IMR-90 (cell line): ENCODE data around the gene KRT83. TPM values are rescaled to one million over a fixed set of nuclear protein-coding genes. Genes with fewer than 3 reads are reported as not detected.

ENCODE experiments used
- ATAC-seq: fragments of 200-7000 bp; cut with Tn5 transposase; 2 replicates; pipeline ENCODE4 v1.9.1; 2020; ENCODE audit warnings: low read depth, mild to moderate bottlenecking, moderate library complexity
- BruUV-seq: library from RNA; stranded (reverse); fragments of 400-500 nt; replicated peaks from 2 replicates; lab custom pipeline; 2021; lab: Mats Ljungman, UMichigan
- CTCF ChIA-PET: fragments of 300-600 bp; formaldehyde crosslinking; extraction: SDS; loops from one replicate; lab custom pipeline; 2021; ENCODE audit warnings: antibody characterized with exemption; lab: Yijun Ruan, JAX
- POLR2A ChIA-PET: fragments of 300-600 bp; sonication (Branson Sonifier 250); formaldehyde crosslinking; loops from one replicate; lab custom pipeline; 2022; ENCODE audit warnings: antibody characterized with exemption; ENCODE audit not compliant: unreplicated experiment; lab: Charles Lee
- DNase-seq: peaks from one replicate; pipeline ENCODE4 v3.0.0; 2013
- H2AFZ ChIP-seq: replicated peaks from 2 replicates; pipeline ENCODE3; 2013; ENCODE audit warnings: low read length, mild to moderate bottlenecking; ENCODE audit not compliant: poor library complexity
- H2AK5ac ChIP-seq: 2 replicates; pipeline ENCODE4 v1.6.1; 2013; ENCODE audit warnings: low read depth, low read length, inconsistent platforms
- H2AK9ac ChIP-seq: replicated peaks from 2 replicates; pipeline ENCODE3; 2013; ENCODE audit warnings: mild to moderate bottlenecking, low read depth, low read length, moderate library complexity; ENCODE audit not compliant: poor library complexity
- H2BK120ac ChIP-seq: 2 replicates; pipeline ENCODE4 v1.6.1; 2013; ENCODE audit warnings: low read depth, low read length, inconsistent platforms
- H2BK15ac ChIP-seq: 3 replicates; pipeline ENCODE4 v1.6.1; 2013; ENCODE audit warnings: low read depth, low read length, inconsistent platforms
- H2BK20ac ChIP-seq: 2 replicates; pipeline ENCODE4 v1.6.1; 2013; ENCODE audit warnings: low read depth, mild to moderate bottlenecking, inconsistent platforms, low read length, moderate library complexity
- H2BK5ac ChIP-seq: 2 replicates; pipeline ENCODE4 v1.6.1; 2013; ENCODE audit warnings: mild to moderate bottlenecking, low read depth, low read length, inconsistent platforms; ENCODE audit not compliant: poor library complexity, severe bottlenecking
- H3K14ac ChIP-seq: replicated peaks from 2 replicates; pipeline ENCODE4 v1.6.1; 2013; ENCODE audit warnings: low read depth, low read length, inconsistent platforms
- H3K18ac ChIP-seq: 2 replicates; pipeline ENCODE4 v1.6.1; 2013; ENCODE audit warnings: low read depth, low read length, control low read depth
- H3K23ac ChIP-seq: 2 replicates; pipeline ENCODE4 v1.6.1; 2013; ENCODE audit warnings: low read depth, low read length, inconsistent platforms
- H3K27ac ChIP-seq: 2 replicates; pipeline ENCODE4 v1.5.1; 2013; ENCODE audit warnings: mild to moderate bottlenecking, control low read depth, low read length; ENCODE audit not compliant: insufficient read depth
- H3K27me3 ChIP-seq: 2 replicates; pipeline ENCODE4 v1.6.1; 2013; ENCODE audit warnings: low read length; ENCODE audit not compliant: control insufficient read depth, insufficient read depth
- H3K36me3 ChIP-seq: 2 replicates; pipeline ENCODE4 v1.6.1; 2013; ENCODE audit warnings: low read length, mixed read lengths; ENCODE audit not compliant: control insufficient read depth, insufficient read depth
- H3K4ac ChIP-seq: 2 replicates; pipeline ENCODE4 v1.6.1; 2013; ENCODE audit warnings: low read depth, low read length, inconsistent platforms
- H3K4me1 ChIP-seq: 2 replicates; pipeline ENCODE4 v1.6.1; 2013; ENCODE audit warnings: low read length, mixed read lengths; ENCODE audit not compliant: control insufficient read depth, insufficient read depth
- H3K4me2 ChIP-seq: 2 replicates; pipeline ENCODE4 v1.6.1; 2013; ENCODE audit warnings: low read depth, mild to moderate bottlenecking, control low read depth, low read length, moderate library complexity
- H3K4me3 ChIP-seq: 2 replicates; pipeline ENCODE4 v1.5.1; 2013; ENCODE audit warnings: low read depth, mild to moderate bottlenecking, control low read depth, low read length, moderate library complexity; ENCODE audit not compliant: insufficient read depth
- H3K56ac ChIP-seq: 2 replicates; pipeline ENCODE4 v1.6.1; 2013; ENCODE audit warnings: low read length, inconsistent platforms; ENCODE audit not compliant: insufficient read depth; ENCODE audit errors: extremely low read depth
- H3K79me1 ChIP-seq, 2 experiments: 2 replicates each; pipeline ENCODE4 v1.6.1; 2013; ENCODE audit warnings: low read length in 2 of 2, inconsistent platforms in 1 of 2, low read depth in 1 of 2
- H3K9ac ChIP-seq: 2 replicates; pipeline ENCODE4 v1.6.1; 2013; ENCODE audit warnings: low read depth, low read length, control low read depth
- H3K9me1 ChIP-seq: 2 replicates; pipeline ENCODE4 v1.6.1; 2013; ENCODE audit warnings: low read length, inconsistent platforms; ENCODE audit not compliant: insufficient read depth
- H3K9me3 ChIP-seq: 2 replicates; pipeline ENCODE4 v1.6.1; 2013; ENCODE audit warnings: low read length; ENCODE audit not compliant: control insufficient read depth, insufficient read depth
- H4K20me1 ChIP-seq: 2 replicates; pipeline ENCODE4 v1.6.1; 2013; ENCODE audit warnings: low read length, inconsistent platforms; ENCODE audit not compliant: insufficient read depth
- H4K5ac ChIP-seq: 2 replicates; pipeline ENCODE4 v1.6.1; 2013; ENCODE audit warnings: mild to moderate bottlenecking, low read depth, low read length, control low read depth
- H4K8ac ChIP-seq, 2 experiments: 2 replicates each; pipeline ENCODE4 v1.6.1; 2013; ENCODE audit warnings: low read depth in 2 of 2, low read length in 2 of 2, control low read depth in 1 of 2, inconsistent platforms in 1 of 2
- H4K91ac ChIP-seq: 2 replicates; pipeline ENCODE4 v1.6.1; 2013; ENCODE audit warnings: low read depth, low read length, inconsistent platforms; ENCODE audit not compliant: insufficient read depth
- MAFK ChIP-seq: IDR thresholded peaks from 2 replicates; pipeline ENCODE4 v1.6.1; 2012; ENCODE audit warnings: low read depth, low read length, improper control_type of control experiment
- RFX5 ChIP-seq: IDR thresholded peaks from 2 replicates; pipeline ENCODE4 v1.8.0; 2012; ENCODE audit warnings: low read depth, mild to moderate bottlenecking, low read length, moderate library complexity
- whole genome bisulfite sequencing, 2 experiments: methylation state at CpG; one replicate each; pipeline versions ENCODE4 v1.1.5 to v1.1.7; 2013; ENCODE audit warnings: missing lambda C conversion rate in 2 of 2; ENCODE audit not compliant: insufficient read length in 1 of 2; ENCODE audit errors: extremely low coverage in 2 of 2; 5-methylcytosine and 5-hydroxymethylcytosine counted together
- dilution Hi-C: fragments of 300-500 bp; cut with HindIII; formaldehyde crosslinking; loops from one replicate; pipeline ENCODE4 v1.14.3; 2018; ENCODE audit warnings: low sequenced_read_pairs; ENCODE audit not compliant: unreplicated experiment
- in situ Hi-C: fragments of 300-500 bp; cut with MboI; formaldehyde crosslinking; loops from 3 replicates; pipeline ENCODE4 v1.14.3; 2019; ENCODE audit warnings: low sequenced_read_pairs, inconsistent platforms, mixed read lengths
- intact Hi-C: fragments of 100-400 bp; cut with micrococcal nuclease; formaldehyde crosslinking; loops from 2 replicates; pipeline ENCODE4 v1.10.0; 2022
- polyA plus RNA-seq, 3 experiments: library from polyadenylated mRNA; depleted of rRNA; stranded (reverse); fragments of >200 nt; gene quantifications; 2 replicates each; pipeline ENCODE4 v1.2.3, GENCODE V29; 2012; ENCODE audit warnings: low replicate concordance in 1 of 3
- total RNA-seq: library from RNA; depleted of rRNA; stranded (reverse); fragments of >200 nt; gene quantifications from 2 replicates; pipeline ENCODE4 v1.2.3, GENCODE V29; 2012

The KRT83 gene
- total and polyA plus RNA-seq, 2 of the 4 experiments (the other 2 are of a cell fraction): not detected

DNA sequence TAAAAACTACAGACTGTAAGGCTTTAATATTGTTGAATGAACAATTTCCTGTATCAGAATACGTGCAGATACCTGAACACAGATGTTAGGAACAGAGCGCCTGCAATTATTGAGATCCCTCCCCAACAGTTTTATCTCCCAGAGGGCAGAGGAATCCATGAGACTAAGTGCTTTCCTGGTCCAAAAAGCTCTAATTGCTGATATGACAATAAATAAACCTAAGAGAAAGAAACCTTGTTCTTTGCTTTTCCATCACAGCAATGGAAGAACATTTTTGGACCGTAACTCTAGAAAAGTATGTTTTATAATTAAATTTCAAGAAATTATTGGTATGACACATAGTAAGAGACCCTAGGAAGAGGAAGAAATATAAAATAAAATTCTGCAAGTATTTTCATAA, 13.0 kb upstream of the KRT83 start:
- Histone ChIP-seq H2BK15ac (no peak overlapping the region), H3K79me1 (no peaks in the 10 kb centered on the region), H4K8ac (no peak overlapping the region), H3K4me3 (no peak overlapping the region), H4K5ac (no peak overlapping the region), H3K4me1 (no peaks in the 10 kb centered on the region), H3K27me3 (peaks cover 46% of the 10 kb centered on the region), H3K18ac (no peak overlapping the region), H2BK120ac (no peak overlapping the region), H2AFZ (no peak overlapping the region), H3K9me1 (no peaks in the 10 kb centered on the region), H3K27ac (no peak overlapping the region), H3K36me3 (no peaks in the 10 kb centered on the region), H3K4me2 (no peak overlapping the region), H2BK5ac (no peak overlapping the region), H2AK5ac (no peak overlapping the region), H2BK20ac (no peak overlapping the region), H3K23ac (no peak overlapping the region), H3K56ac (no peak overlapping the region), H4K91ac (no peak overlapping the region), H3K14ac (no peak overlapping the region), H3K9me3 (peaks cover 5% of the 10 kb centered on the region; the same call in 1 of the 2 replicates), H3K9ac (no peak overlapping the region), H3K4ac (no peak overlapping the region), H2AK9ac (no peak overlapping the region), H4K20me1 (no peaks in the 10 kb centered on the region)
- ChIA-PET POLR2A (no interaction called here), CTCF (interaction anchor here (0.6 to 0.7 kb wide), 2 partner anchors 55 to 479 kb away, joined by 3 to 4 read pairs; no protein-coding TSS in a partner anchor)
- intact Hi-C loops (no loop called here), dilution Hi-C loops (no loop called here), in situ Hi-C loops (no loop called here)
- ATAC-seq (no peak), DNase-seq (no peak)
- TF ChIP-seq RFX5 (no peak), MAFK (peak; percentile 83)
- BruUV-seq: no TSS peak
- WGBS, 2 experiments: no CpG with 5 or more reads among the region's 3 CpGs
